Endothelial cell of umbilical vein (primary cell): Measurements from ENCODE around the gene PPP1R16B. TPM values are rescaled to one million over a fixed set of nuclear protein-coding genes. Genes with fewer than 3 reads are reported as not detected.

Source experiments
- BruUV-seq: library from RNA; stranded (reverse); fragments of 400-500 nt; replicated peaks from 2 replicates; lab custom pipeline; 2021; lab: Mats Ljungman, UMichigan
- CTCF ChIA-PET: fragments of 300-600, 350-600 bp; sonication (Branson Sonifier 250); formaldehyde crosslinking; loops from one replicate; lab custom pipeline; 2021; ENCODE audit warnings: antibody characterized with exemption, inconsistent platforms; lab: Charles Lee
- POLR2A ChIA-PET: fragments of 300-600, 350-600 bp; sonication (Branson Sonifier 250); formaldehyde crosslinking; loops from one replicate; lab custom pipeline; 2021; ENCODE audit warnings: antibody characterized with exemption, inconsistent platforms; lab: Charles Lee
- DNase-seq: peaks from one replicate; pipeline ENCODE4 v3.0.0-alpha.2; 2011; ENCODE audit warnings: low read depth, low spot score
- FAIRE-seq: peaks from 2 replicates; lab custom pipeline; 2011; peaks lifted over from hg19 to GRCh38; lab: Jason Lieb, UNC
- H2AFZ ChIP-seq: 2 replicates; pipeline ENCODE4 v1.6.0; 2012; ENCODE audit warnings: low read depth, low read length, control low read depth, inconsistent platforms
- H3K27ac ChIP-seq: 2 replicates; pipeline ENCODE4 v1.5.1; 2011; ENCODE audit warnings: low read depth, mild to moderate bottlenecking, control low read depth, low read length, moderate library complexity; ENCODE audit not compliant: insufficient read depth
- H3K27me3 ChIP-seq, 2 experiments: 2 replicates each; pipeline versions ENCODE4 v1.6.0 to v1.6.1; 2011; ENCODE audit warnings: low read length in 2 of 2, mixed read lengths in 1 of 2; ENCODE audit not compliant: control insufficient read depth in 2 of 2, insufficient read depth in 2 of 2
- H3K36me3 ChIP-seq, 2 experiments: 2 replicates in 1 of 2; 3 replicates in 1 of 2; pipeline ENCODE4 v1.5.1; 2011; ENCODE audit warnings: low read length in 2 of 2, mild to moderate bottlenecking in 1 of 2, moderate library complexity in 1 of 2; ENCODE audit not compliant: control insufficient read depth in 2 of 2, insufficient read depth in 2 of 2; ENCODE audit errors: extremely low read depth in 1 of 2
- H3K4me1 ChIP-seq: 3 replicates; pipeline ENCODE4 v1.5.1; 2011; ENCODE audit warnings: mild to moderate bottlenecking, low read length; ENCODE audit not compliant: control insufficient read depth, insufficient read depth; ENCODE audit errors: extremely low read depth
- H3K4me2 ChIP-seq: 2 replicates; pipeline ENCODE4 v1.6.1; 2011; ENCODE audit warnings: low read length, control low read depth, mixed read lengths; ENCODE audit not compliant: insufficient read depth
- H3K4me3 ChIP-seq, 3 experiments: fragments of 200-600 bp in 1 of 3; sonication (generic), shearing (Covaris generic) in 1 of 3; replicated peaks in 1 of 3; 2 replicates each; pipeline ENCODE4 v1.5.1; 2011 to 2016; ENCODE audit warnings: control low read depth in 3 of 3, low read length in 3 of 3, mild to moderate bottlenecking in 2 of 3, inconsistent platforms in 1 of 3, low read depth in 1 of 3, moderate library complexity in 1 of 3; ENCODE audit not compliant: insufficient read depth in 1 of 3
- H3K79me2 ChIP-seq: 2 replicates; pipeline ENCODE4 v1.6.0; 2012; ENCODE audit warnings: low read length, inconsistent platforms; ENCODE audit not compliant: control insufficient read depth, insufficient read depth
- H3K9ac ChIP-seq: replicated peaks from 2 replicates; pipeline ENCODE3; 2011; ENCODE audit warnings: low read length, control low read depth; ENCODE audit not compliant: insufficient read depth; ENCODE audit errors: extremely low read depth
- H3K9me1 ChIP-seq: replicated peaks from 3 replicates; pipeline ENCODE4 v1.6.0; 2011; ENCODE audit warnings: mild to moderate bottlenecking, low read length; ENCODE audit not compliant: control insufficient read depth, insufficient read depth; ENCODE audit errors: extremely low read depth
- H3K9me3 ChIP-seq: replicated peaks from 2 replicates; pipeline ENCODE4 v1.5.1; 2012; ENCODE audit warnings: low read length, inconsistent platforms; ENCODE audit not compliant: control insufficient read depth, insufficient read depth
- H4K20me1 ChIP-seq: replicated peaks from 2 replicates; pipeline ENCODE3; 2011; ENCODE audit warnings: mild to moderate bottlenecking, low read length; ENCODE audit not compliant: control insufficient read depth, insufficient read depth; ENCODE audit errors: extremely low read depth
- EZH2 ChIP-seq: IDR thresholded peaks from 2 replicates; pipeline ENCODE4 v1.6.1; 2012; ENCODE audit warnings: borderline replicate concordance, low read depth, mild to moderate bottlenecking, moderate library complexity, low read length, inconsistent platforms; ENCODE audit not compliant: severe bottlenecking
- FOS ChIP-seq: IDR thresholded peaks from 2 replicates; pipeline ENCODE4 v1.6.1; 2011; ENCODE audit warnings: mild to moderate bottlenecking, low read length, moderate library complexity, borderline replicate concordance; ENCODE audit not compliant: insufficient read depth
- GATA2 ChIP-seq: IDR thresholded peaks from 2 replicates; pipeline ENCODE4 v1.7.0; 2011; ENCODE audit warnings: low read depth, mild to moderate bottlenecking, moderate library complexity, mixed read lengths, low read length; ENCODE audit not compliant: insufficient read length, insufficient read depth
- JUN ChIP-seq: IDR thresholded peaks from 2 replicates; pipeline ENCODE4 v1.6.1; 2011; ENCODE audit warnings: borderline replicate concordance, low read depth; ENCODE audit not compliant: insufficient read length, insufficient read depth
- MYC ChIP-seq: IDR thresholded peaks from one replicate; pipeline ENCODE4 v1.6.1; 2011; ENCODE audit warnings: mild to moderate bottlenecking, low read depth, low read length
- POLR2A ChIP-seq: IDR thresholded peaks from 2 replicates; pipeline ENCODE4 v1.6.1; 2012; ENCODE audit warnings: low read depth, mild to moderate bottlenecking, control low read depth, low read length
- POLR2AphosphoS5 ChIP-seq: IDR thresholded peaks from 2 replicates; pipeline ENCODE4 v1.6.1; 2012; ENCODE audit warnings: low read depth, mild to moderate bottlenecking, control low read depth, low read length, moderate library complexity; ENCODE audit not compliant: insufficient read depth
- dilution Hi-C: fragments of 300-500 bp; cut with MboI; formaldehyde crosslinking; loops from one replicate; pipeline ENCODE4 v1.15.0; 2019; ENCODE audit warnings: low sequenced_read_pairs; ENCODE audit not compliant: extremely low pct_ligation_motif_present
- intact Hi-C: fragments of 100-400 bp; cut with micrococcal nuclease; formaldehyde crosslinking; loops from one replicate; pipeline ENCODE4 v1.10.0; 2022
- polyA plus RNA-seq, 4 experiments: library from polyadenylated mRNA; depleted of rRNA in 3 of 4; stranded (reverse) in 3 of 4; unstranded in 1 of 4; fragments of >200 nt; gene quantifications; 2 replicates each; pipeline versions ENCODE4 v1.2.1 to v1.2.3, GENCODE V29; 2011 to 2012; ENCODE audit warnings: missing spikeins in 1 of 4
- total RNA-seq: library from RNA; stranded (reverse); gene quantifications from 2 replicates; pipeline ENCODE4 v1.2.3, GENCODE V29; 2021
- TF ChIP-seq, protein P1 (sequence below), 2 donors: IDR thresholded peaks; 1 replicate in 1 of 2; 2 replicates in 1 of 2; pipeline ENCODE4 v1.5.1; 2011; ENCODE audit warnings: low read length in 2 of 2, mild to moderate bottlenecking in 2 of 2, moderate library complexity in 2 of 2, control low read depth in 1 of 2, inconsistent platforms in 1 of 2, low read depth in 1 of 2; ENCODE audit not compliant: insufficient read depth in 1 of 2; ENCODE audit errors: extremely low read depth in 1 of 2
- TF ChIP-seq, protein P2 (sequence below): IDR thresholded peaks from 2 replicates; pipeline ENCODE4 v1.6.1; 2011; ENCODE audit not compliant: insufficient read depth, insufficient read length

PPP1R16B gene
- total and polyA plus RNA-seq, 2 donors (not counting 3 experiments of a cell fraction or from before 2014, with no cell fraction given): 34.7 to 68.1 TPM

DNA sequence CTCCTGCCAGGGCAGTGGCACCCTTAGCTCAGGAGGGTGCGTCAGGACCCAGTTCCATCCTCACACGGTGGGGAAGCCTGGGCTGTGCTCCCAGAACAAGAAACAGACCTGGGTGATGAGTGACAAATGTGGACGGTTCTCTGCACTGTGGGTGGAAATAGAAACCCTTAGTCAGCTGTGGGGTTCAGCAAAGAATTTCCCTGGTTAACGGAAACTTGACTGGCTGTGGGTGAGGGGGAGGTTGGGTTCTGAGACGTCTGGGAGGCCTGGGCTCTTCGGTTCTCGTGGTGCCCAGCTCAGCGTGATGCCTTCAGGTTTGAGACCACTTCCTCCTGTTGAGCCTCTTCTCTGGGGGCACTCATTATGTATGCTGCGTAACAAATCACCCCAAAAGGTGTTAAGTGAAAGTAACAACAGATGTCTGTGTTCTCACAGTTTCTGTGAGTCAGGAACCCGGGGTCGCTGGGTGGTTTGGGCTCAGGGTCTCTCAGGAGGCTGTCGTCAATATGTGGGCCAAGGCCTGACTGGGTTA, 67.6 kb downstream of the PPP1R16B start:
- Histone ChIP-seq H3K27me3 (no peaks in the 10 kb centered on the region), H2AFZ (no peak overlapping the region), H3K36me3 (no peaks in the 10 kb centered on the region), H3K9me1 (no peaks in the 10 kb centered on the region), H3K4me3 (no peak overlapping the region), H3K4me2 (no peak overlapping the region), H3K9ac (no peak overlapping the region), H3K27ac (no peak overlapping the region), H3K79me2 (no peaks in the 10 kb centered on the region), H3K4me1 (peaks cover 38% of the 10 kb centered on the region), H3K9me3 (no peaks in the 10 kb centered on the region), H4K20me1 (no peaks in the 10 kb centered on the region)
- intact Hi-C loops (no loop called here), dilution Hi-C loops (no loop called here)
- DNase-seq (no peak), FAIRE-seq (no peak)
- POLR2A ChIA-PET: no interaction called here
- TF ChIP-seq JUN (no peak), POLR2AphosphoS5 (no peak), EZH2 (no peak), POLR2A (no peak), FOS (no peak), MYC (no peak), GATA2 (no peak)
- TF ChIP-seq, protein P1, sequence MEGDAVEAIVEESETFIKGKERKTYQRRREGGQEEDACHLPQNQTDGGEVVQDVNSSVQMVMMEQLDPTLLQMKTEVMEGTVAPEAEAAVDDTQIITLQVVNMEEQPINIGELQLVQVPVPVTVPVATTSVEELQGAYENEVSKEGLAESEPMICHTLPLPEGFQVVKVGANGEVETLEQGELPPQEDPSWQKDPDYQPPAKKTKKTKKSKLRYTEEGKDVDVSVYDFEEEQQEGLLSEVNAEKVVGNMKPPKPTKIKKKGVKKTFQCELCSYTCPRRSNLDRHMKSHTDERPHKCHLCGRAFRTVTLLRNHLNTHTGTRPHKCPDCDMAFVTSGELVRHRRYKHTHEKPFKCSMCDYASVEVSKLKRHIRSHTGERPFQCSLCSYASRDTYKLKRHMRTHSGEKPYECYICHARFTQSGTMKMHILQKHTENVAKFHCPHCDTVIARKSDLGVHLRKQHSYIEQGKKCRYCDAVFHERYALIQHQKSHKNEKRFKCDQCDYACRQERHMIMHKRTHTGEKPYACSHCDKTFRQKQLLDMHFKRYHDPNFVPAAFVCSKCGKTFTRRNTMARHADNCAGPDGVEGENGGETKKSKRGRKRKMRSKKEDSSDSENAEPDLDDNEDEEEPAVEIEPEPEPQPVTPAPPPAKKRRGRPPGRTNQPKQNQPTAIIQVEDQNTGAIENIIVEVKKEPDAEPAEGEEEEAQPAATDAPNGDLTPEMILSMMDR (IDR thresholded peaks at IDR 0.05; ENCODE audit: extremely low read depth in 1 of 2, insufficient read depth in 1 of 2, low read depth in 1 of 2, low read length in 2 of 2): no peak
- TF ChIP-seq, protein P2, sequence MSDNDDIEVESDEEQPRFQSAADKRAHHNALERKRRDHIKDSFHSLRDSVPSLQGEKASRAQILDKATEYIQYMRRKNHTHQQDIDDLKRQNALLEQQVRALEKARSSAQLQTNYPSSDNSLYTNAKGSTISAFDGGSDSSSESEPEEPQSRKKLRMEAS: no peak
- CTCF ChIA-PET: no interaction called here
- no TSS peak for BruUV-seq
